MM.1S (cell line): ENCODE measurements around the gene PDK4.

Experiments used
- DNase-seq: peaks from one replicate; pipeline ENCODE4 v3.0.0-alpha.2; 2015
- H2AFZ ChIP-seq: fragments of 300-600 bp; sonication (generic); 2 replicates; pipeline ENCODE4 v1.6.0; 2016; ENCODE audit warnings: antibody characterized with exemption, low read length
- H3F3A ChIP-seq: fragments of 300-600 bp; sonication (generic); 2 replicates; pipeline ENCODE4 v1.6.1; 2016; ENCODE audit warnings: mild to moderate bottlenecking, antibody characterized with exemption, low read length, moderate library complexity, mixed read lengths; ENCODE audit not compliant: insufficient read depth
- H3K27ac ChIP-seq: fragments of 300-600 bp; sonication (generic); 2 replicates; pipeline ENCODE4 v1.5.1; 2016; ENCODE audit warnings: mild to moderate bottlenecking, low read length
- H3K27me3 ChIP-seq: fragments of 300-600 bp; sonication (generic); replicated peaks from 2 replicates; pipeline ENCODE4 v1.6.0; 2016; ENCODE audit warnings: low read length; ENCODE audit not compliant: insufficient read depth
- H3K36me3 ChIP-seq: fragments of 300-600 bp; sonication (generic); replicated peaks from 2 replicates; pipeline ENCODE4 v1.6.1; 2016; ENCODE audit warnings: mild to moderate bottlenecking, low read length, mixed read lengths; ENCODE audit not compliant: insufficient read depth
- H3K4me1 ChIP-seq: fragments of 300-600 bp; sonication (generic); 2 replicates; pipeline ENCODE4 v1.6.1; 2016; ENCODE audit warnings: low read length, mixed read lengths
- H3K4me2 ChIP-seq: fragments of 300-600 bp; sonication (generic); 2 replicates; pipeline ENCODE4 v1.6.0; 2016; ENCODE audit warnings: low read depth, low read length
- H3K4me3 ChIP-seq: fragments of 300-600 bp; sonication (generic); 2 replicates; pipeline ENCODE4 v1.5.1; 2016; ENCODE audit warnings: low read length, mixed read lengths
- H3K79me2 ChIP-seq: fragments of 300-600 bp; sonication (generic); 2 replicates; pipeline ENCODE4 v1.6.1; 2016; ENCODE audit warnings: mixed run types, low read length, mixed read lengths
- H3K9ac ChIP-seq: fragments of 300-600 bp; sonication (generic); 2 replicates; pipeline ENCODE4 v1.6.1; 2016; ENCODE audit warnings: low read length, mixed read lengths
- H3K9me2 ChIP-seq: fragments of 300-600 bp; sonication (generic); replicated peaks from 2 replicates; pipeline ENCODE4 v1.6.1; 2016; ENCODE audit warnings: mild to moderate bottlenecking, low read length, mixed read lengths; ENCODE audit not compliant: insufficient read depth
- H3K9me3 ChIP-seq: fragments of 300-600 bp; sonication (generic); replicated peaks from 2 replicates; pipeline ENCODE4 v1.6.1; 2016; ENCODE audit warnings: mild to moderate bottlenecking, low read length, mixed read lengths; ENCODE audit not compliant: insufficient read depth
- H4K20me1 ChIP-seq: fragments of 300-600 bp; sonication (generic); 2 replicates; pipeline ENCODE4 v1.6.1; 2016; ENCODE audit warnings: mild to moderate bottlenecking, low read length, moderate library complexity, mixed read lengths; ENCODE audit not compliant: insufficient read depth
- EZH2 ChIP-seq: fragments of 300-600 bp; sonication (generic); optimal IDR thresholded peaks from 2 replicates; pipeline ENCODE3; 2017; ENCODE audit warnings: low read depth, mild to moderate bottlenecking, antibody characterized with exemption, low read length, mixed read lengths
- EZH2phosphoT487 ChIP-seq: fragments of 300-600 bp; sonication (generic); IDR thresholded peaks from 2 replicates; pipeline ENCODE4 v1.6.1; 2018; ENCODE audit warnings: antibody characterized with exemption, low read length
- TF ChIP-seq, protein P1 (sequence below): fragments of 300-600 bp; sonication (generic); IDR thresholded peaks from 2 replicates; pipeline ENCODE4 v1.5.1; 2016; ENCODE audit warnings: antibody characterized with exemption, low read length, mixed read lengths

Gene PDK4

DNA sequence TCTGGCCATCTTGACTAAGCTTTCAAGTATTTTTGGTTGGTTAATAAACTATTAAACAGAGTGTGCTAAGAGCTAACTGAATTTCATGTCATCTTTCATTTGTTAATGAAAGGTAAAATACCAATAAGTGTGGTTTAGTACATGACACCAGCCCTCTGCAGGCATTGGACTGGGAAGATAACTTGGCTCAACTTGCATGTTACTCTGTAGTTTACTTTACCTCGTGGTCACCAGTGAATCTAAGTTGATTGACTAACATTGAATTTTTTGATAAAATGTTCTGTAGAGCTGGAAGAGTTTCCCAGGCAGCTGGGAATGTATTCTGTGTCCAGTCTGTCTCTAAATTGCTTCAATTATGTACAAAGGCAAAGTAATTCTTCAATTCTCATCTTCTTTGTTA is 60.7 kb downstream of the PDK4 start:
- H2AFZ ChIP-seq, result no peak overlapping the region
- no peak overlapping the region for H3K4me2 ChIP-seq
- no peaks in the 10 kb centered on the region for H3K9me2 ChIP-seq
- no peaks in the 10 kb centered on the region for H3K79me2 ChIP-seq
- H3F3A ChIP-seq, result no peaks in the 10 kb centered on the region
- H4K20me1 ChIP-seq, result no peaks in the 10 kb centered on the region
- H3K9ac ChIP-seq, result no peak overlapping the region
- H3K9me3 ChIP-seq, result no peaks in the 10 kb centered on the region
- H3K4me1 ChIP-seq, result no peaks in the 10 kb centered on the region
- TF ChIP-seq EZH2phosphoT487 (no peak), EZH2 (no peak)
- no peak overlapping the region for H3K27ac ChIP-seq
- H3K36me3 ChIP-seq, result no peaks in the 10 kb centered on the region
- DNase-seq, result no peak
- no peaks in the 10 kb centered on the region for H3K27me3 ChIP-seq
- no peak overlapping the region for H3K4me3 ChIP-seq

DNA sequence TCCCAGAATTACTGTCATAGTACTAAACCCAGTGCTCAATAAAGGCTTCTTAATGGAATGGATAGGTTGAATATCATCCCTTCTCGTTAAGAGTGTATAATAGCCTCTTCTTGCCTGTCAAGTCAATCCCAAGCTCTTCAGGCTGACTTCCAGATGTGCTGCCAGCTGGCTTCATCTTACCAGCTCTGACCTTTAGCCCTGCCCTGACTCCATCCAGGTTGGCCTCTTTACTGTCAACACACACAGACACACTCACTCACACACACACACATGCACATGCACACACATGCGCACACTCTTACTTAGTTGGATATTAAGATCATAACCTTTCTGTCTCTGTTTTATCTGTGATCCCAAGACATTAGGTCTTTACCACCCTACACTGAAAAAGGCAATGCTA is 61.5 kb downstream of the PDK4 start:
- TF ChIP-seq EZH2phosphoT487 (no peak), EZH2 (no peak)
- TF ChIP-seq, protein P1, sequence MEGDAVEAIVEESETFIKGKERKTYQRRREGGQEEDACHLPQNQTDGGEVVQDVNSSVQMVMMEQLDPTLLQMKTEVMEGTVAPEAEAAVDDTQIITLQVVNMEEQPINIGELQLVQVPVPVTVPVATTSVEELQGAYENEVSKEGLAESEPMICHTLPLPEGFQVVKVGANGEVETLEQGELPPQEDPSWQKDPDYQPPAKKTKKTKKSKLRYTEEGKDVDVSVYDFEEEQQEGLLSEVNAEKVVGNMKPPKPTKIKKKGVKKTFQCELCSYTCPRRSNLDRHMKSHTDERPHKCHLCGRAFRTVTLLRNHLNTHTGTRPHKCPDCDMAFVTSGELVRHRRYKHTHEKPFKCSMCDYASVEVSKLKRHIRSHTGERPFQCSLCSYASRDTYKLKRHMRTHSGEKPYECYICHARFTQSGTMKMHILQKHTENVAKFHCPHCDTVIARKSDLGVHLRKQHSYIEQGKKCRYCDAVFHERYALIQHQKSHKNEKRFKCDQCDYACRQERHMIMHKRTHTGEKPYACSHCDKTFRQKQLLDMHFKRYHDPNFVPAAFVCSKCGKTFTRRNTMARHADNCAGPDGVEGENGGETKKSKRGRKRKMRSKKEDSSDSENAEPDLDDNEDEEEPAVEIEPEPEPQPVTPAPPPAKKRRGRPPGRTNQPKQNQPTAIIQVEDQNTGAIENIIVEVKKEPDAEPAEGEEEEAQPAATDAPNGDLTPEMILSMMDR, result no peak
- Histone ChIP-seq H3K27ac (no peak overlapping the region), H3K4me2 (no peak overlapping the region), H3K9ac (no peak overlapping the region), H3K36me3 (no peaks in the 10 kb centered on the region), H3F3A (no peaks in the 10 kb centered on the region), H3K9me2 (no peaks in the 10 kb centered on the region), H3K9me3 (no peaks in the 10 kb centered on the region), H4K20me1 (no peaks in the 10 kb centered on the region), H3K4me1 (no peaks in the 10 kb centered on the region), H2AFZ (no peak overlapping the region), H3K4me3 (no peak overlapping the region), H3K79me2 (no peaks in the 10 kb centered on the region), H3K27me3 (no peaks in the 10 kb centered on the region)
- no peak for DNase-seq
